ENCODE measurements around the gene MPV17. TPM values are rescaled to one million over a fixed set of nuclear protein-coding genes. Genes with fewer than 3 reads are reported as not detected.
"Not testable (repeated sequence)": the region's sequence is repeated elsewhere in the genome, so short reads cannot be mapped to it uniquely, and the experiment has no call there.

Gene MPV17
- total RNA-seq, 8 experiments from 2014 or later = 36.7 to 141 (median 68.9) TPM

DNA sequence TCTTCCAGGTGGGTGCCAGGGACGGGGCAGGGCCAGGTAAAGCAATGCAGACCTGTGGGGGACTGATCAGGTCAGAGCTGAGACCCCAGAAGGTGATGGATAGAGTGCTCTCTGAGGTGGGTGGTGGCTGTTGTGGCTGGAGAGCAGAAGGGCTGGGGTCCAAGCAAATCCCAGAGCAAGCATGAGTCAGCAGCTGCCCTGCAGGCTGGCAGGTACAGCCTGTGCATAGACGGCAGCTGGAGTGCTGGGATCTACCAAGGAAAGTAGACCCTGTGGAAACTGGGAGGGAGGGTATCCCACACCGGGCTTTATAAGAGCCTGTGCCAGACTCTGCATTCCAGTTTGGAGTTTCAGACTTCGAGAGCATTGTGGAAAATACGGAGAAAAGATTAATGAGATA is 40.0 kb downstream of the MPV17 start:
- in situ Hi-C loops (cut with MboI; ENCODE audit: low pct_unique_long_range_greater_than_20kb in 2 of 9, low sequenced_read_pairs in 9 of 9, unreplicated experiment in 9 of 9) = loop anchor here in 6 of 9 experiments (10.0 to 25.0 kb wide), 3 partner anchors 171 to 321 kb away; partner anchors contain the start of genes ABHD1 (in 3 of the 6), CGREF1 (in 3 of the 6) and MAPRE3 (in 3 of the 6)
- peaks cover 9 to 11% of the 10 kb centered on the region in 2 donors for H3K4me1 ChIP-seq (replicated peaks in 1 of 2)
- no peak overlapping the region for H3K4me3 ChIP-seq
- WGBS, 10 experiments = 41 to 83% (median 63%) methylated on average over 1 to 4 of the region's 5 CpGs; no CpG with 5 or more reads in 2 of the 10 experiments
- ATAC-seq (replicated peaks in 6 of 8) = peak in 5 of 8 experiments; percentile 62 to 73 (median 65)
- no peak overlapping the region for H3K27ac ChIP-seq

DNA sequence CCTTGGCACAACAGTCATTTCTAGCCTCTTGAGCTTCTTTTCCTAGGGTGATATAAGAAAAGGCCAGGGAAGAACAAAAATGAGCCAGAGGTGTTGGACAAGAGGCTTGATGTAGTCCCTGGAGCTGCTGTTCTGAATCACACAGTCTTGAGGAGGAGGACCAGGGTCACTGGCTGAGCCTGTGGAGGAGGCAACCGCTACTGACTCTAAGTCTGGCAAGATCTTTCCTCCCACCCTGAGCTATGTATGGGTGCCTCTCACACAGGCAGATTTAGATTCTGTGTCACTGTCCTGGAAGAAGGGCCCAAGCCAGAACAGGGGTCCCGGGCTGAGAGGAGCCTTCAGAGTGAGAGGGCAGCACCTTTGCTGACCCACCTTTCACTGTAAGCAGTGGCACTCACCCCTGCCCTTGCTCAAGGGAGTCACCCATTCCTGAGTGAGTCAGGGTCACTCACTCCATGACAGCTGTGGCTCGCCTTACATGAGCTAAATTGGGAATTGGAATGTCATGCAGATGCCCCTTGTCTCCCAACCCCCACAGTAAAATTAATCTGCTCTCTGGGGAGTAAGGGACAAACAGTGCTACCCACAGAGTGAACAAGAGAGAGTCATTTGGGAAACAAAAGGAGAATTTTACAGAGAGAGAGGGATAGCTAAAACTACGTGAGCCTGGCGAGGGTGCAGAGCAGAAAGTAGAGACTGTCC is 40.9 kb downstream of the MPV17 start, which contains the start of gene TRIM54:
TSS of gene TRIM54 (plus strand) at position 575 of the 705 bp plus-strand sequence. CDS start 303 bp downstream, outside the sequence.
- peak in 7 of 8 experiments; percentile 19 to 70 (median 57) for ATAC-seq (replicated peaks in 6 of 8)
- no peak within 1 kb of the TSS for H3K4me3 ChIP-seq
- H3K4me1 ChIP-seq (replicated peaks in 1 of 2) = peaks cover 9 to 11% of the 10 kb centered on the region in 2 donors
- 0 to 63% (median 42%) methylated on average over 1 to 5 of the region's 5 CpGs; no CpG with 5 or more reads in 2 of the 10 experiments for WGBS, 10 experiments
- no peak within 1 kb of the TSS for H3K27ac ChIP-seq
- in situ Hi-C loops (cut with MboI; ENCODE audit: low pct_unique_long_range_greater_than_20kb in 2 of 9, low sequenced_read_pairs in 9 of 9, unreplicated experiment in 9 of 9) = loop anchor here in 6 of 9 experiments (10.0 to 25.0 kb wide), 3 partner anchors 170 to 320 kb away; partner anchors contain the start of genes ABHD1 (in 3 of the 6), CGREF1 (in 3 of the 6) and MAPRE3 (in 3 of the 6)

DNA sequence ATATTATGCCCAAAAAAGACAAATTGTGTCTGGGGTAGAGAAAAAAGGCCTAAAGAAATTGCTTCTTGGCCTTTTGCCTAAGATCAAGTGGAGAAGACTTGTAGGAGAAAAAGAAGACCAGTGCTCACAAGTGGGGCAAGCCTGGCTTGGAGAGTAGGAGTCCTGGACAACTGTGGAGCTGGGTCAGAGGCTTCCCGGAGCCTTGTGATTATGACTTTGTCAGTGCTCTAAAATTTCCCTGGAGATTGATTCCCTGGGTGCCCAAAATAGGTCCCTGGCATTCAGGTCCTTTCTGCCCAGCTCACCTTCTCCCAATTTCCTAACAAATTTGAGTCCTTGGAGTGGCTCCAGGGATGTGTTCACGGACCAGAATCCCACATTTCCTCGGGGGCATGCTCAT is 41.5 kb downstream of the MPV17 start:
- WGBS, 10 experiments = 94 to 100% (median 100%) methylated on average over 1 to 2 of the region's 3 CpGs; no CpG with 5 or more reads in 7 of the 10 experiments
- in situ Hi-C loops (cut with MboI; ENCODE audit: low pct_unique_long_range_greater_than_20kb in 2 of 9, low sequenced_read_pairs in 9 of 9, unreplicated experiment in 9 of 9) = loop anchor here in 6 of 9 experiments (10.0 to 25.0 kb wide), 3 partner anchors 169 to 319 kb away; partner anchors contain the start of genes ABHD1 (in 3 of the 6), CGREF1 (in 3 of the 6) and MAPRE3 (in 3 of the 6)

DNA sequence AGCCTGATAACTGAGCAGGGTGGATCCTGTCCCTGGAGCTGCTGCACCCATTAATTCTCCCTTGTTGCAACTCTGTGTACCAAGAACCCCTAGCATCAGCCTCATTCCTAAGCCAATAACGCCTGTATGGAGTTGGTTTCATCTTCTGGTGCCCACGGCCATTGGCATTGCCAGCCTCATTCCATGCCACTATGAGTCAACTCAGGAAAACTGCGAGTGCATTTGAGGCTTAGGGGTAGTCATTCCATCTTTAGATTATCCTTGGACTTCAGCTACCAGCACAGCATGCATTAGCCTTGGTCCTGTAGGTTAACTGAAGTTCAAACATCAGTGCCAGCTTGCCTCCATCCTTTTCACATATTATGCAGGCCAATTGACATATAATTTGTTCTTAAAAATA is 42.1 kb downstream of the MPV17 start:
- no peak for ATAC-seq (replicated peaks in 6 of 8)
- Histone ChIP-seq H3K27ac (no peak overlapping the region), H3K4me3 (no peak overlapping the region), H3K4me1 (replicated peaks in 1 of 2) (peaks cover 9 to 11% of the 10 kb centered on the region in 2 donors)
- WGBS, 10 experiments = 0 to 96% (median 50%) methylated on average over 1 to 3 of the region's 3 CpGs; no CpG with 5 or more reads in 3 of the 10 experiments
- in situ Hi-C loops (cut with MboI; ENCODE audit: low pct_unique_long_range_greater_than_20kb in 2 of 9, low sequenced_read_pairs in 9 of 9, unreplicated experiment in 9 of 9) = loop anchor here in 6 of 9 experiments (10.0 to 25.0 kb wide), 3 partner anchors 169 to 319 kb away; partner anchors contain the start of genes ABHD1 (in 3 of the 6), CGREF1 (in 3 of the 6) and MAPRE3 (in 3 of the 6)

More for the DNA sequence above, 41.5 kb downstream of the MPV17 start:
- Histone ChIP-seq H3K27ac (no peak overlapping the region), H3K4me3 (no peak overlapping the region), H3K4me1 (replicated peaks in 1 of 2) (peaks cover 9 to 11% of the 10 kb centered on the region in 2 donors)
- no peak for ATAC-seq (replicated peaks in 6 of 8)

DNA sequence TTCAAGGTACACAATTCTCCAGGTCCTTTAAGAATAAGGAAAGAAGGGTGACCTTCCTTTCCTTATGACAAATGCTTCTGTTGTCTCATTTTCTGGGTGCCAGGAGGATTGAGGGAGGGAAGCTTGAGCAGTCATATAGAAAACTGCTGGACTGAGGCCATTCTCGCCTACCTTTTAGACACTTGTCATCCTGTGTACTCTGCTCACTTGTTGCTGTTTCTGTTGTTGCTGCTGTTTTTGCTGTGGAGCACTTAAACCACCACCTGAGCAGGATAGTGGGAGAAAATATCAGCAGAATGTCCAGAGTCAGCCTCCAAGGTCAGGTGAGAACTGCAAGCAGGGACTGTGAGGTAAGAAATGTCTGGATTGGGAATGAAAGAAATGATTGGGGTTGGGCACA is 44.9 kb downstream of the MPV17 start:
- in situ Hi-C loops (cut with MboI; ENCODE audit: low pct_unique_long_range_greater_than_20kb in 2 of 9, low sequenced_read_pairs in 9 of 9, unreplicated experiment in 9 of 9) = loop anchor here in 5 of 9 experiments (25.0 kb wide), 2 partner anchors 166 to 316 kb away; partner anchors contain the start of genes ABHD1 (in 3 of the 5), CGREF1 (in 3 of the 5) and MAPRE3 (in 3 of the 5)
- 20 to 83% (median 33%) methylated on average over 1 of the region's 1 CpG; no CpG with 5 or more reads in 5 of the 10 experiments for WGBS, 10 experiments
- no peak for ATAC-seq (replicated peaks in 6 of 8)
- Histone ChIP-seq H3K27ac (no peak overlapping the region), H3K4me3 (no peak overlapping the region), H3K4me1 (replicated peaks in 1 of 2) (peaks cover 8 to 9% of the 10 kb centered on the region in 2 donors)

DNA sequence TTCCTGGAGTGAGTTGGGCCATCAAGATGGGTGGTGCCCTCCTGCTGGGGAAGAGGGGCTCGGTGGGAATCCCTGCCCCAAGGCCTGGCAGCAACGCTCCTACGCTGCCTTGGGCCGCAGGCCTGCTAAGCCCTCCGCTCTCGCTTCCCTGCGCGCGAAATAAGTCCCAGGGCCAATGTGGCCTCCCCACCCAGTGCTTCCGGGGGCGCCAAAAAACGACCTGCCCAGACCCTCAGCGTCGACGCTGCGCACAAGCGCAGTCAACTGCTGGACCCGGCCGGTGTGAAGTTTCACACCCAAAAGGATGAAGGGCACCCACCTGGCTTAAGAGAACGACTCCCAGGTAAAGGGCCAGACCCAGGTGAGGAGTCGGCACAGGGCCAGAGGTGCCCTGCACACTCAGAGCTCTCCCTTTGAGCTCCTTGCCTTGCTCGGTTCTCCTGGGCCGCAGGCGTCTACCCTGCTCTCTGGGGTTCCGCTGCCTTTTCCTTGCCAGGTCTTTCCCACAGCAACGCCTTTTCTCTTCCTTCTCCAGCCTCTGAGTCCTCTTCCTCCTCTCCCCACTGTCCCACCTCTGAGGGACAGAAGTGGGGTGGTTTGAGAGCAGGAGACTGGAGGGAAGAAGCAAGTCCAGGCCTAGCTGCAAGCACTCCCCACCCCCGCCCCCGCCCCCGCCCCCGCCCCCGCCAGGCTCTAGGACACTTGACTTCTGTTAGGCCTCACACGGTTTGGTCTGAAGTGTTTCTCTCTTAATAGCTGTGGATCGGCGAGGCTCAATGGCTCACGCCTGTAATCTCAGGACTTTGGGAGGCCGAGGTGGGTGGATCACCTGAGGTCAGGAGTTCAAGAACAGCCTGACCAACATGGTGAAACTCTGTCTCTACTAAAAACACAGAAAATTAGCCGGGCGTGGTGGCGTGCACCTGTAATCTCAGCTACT is 47.4 kb downstream of the MPV17 start, which contains the start of gene DNAJC5G:
TSS of gene DNAJC5G (plus strand) at position 223 of the 940 bp plus-strand sequence. CDS start 1,296 bp downstream, outside the sequence.
- 70 to 90% (median 83%) methylated on average over 2 to 17 of the region's 39 CpGs; no CpG with 5 or more reads in 4 of the 10 experiments for WGBS, 10 experiments
- in situ Hi-C loops (cut with MboI; ENCODE audit: low pct_unique_long_range_greater_than_20kb in 2 of 9, low sequenced_read_pairs in 9 of 9, unreplicated experiment in 9 of 9) = loop anchor here in 5 of 9 experiments (25.0 kb wide), 2 partner anchors 163 to 313 kb away; partner anchors contain the start of genes ABHD1 (in 3 of the 5), CGREF1 (in 3 of the 5) and MAPRE3 (in 3 of the 5)
- no peak within 1 kb of the TSS for H3K27ac ChIP-seq
- no peak for ATAC-seq (replicated peaks in 6 of 8)
- H3K4me3 ChIP-seq = no peak within 1 kb of the TSS
- no peaks in the 10 kb centered on the region for H3K4me1 ChIP-seq (replicated peaks in 1 of 2)

DNA sequence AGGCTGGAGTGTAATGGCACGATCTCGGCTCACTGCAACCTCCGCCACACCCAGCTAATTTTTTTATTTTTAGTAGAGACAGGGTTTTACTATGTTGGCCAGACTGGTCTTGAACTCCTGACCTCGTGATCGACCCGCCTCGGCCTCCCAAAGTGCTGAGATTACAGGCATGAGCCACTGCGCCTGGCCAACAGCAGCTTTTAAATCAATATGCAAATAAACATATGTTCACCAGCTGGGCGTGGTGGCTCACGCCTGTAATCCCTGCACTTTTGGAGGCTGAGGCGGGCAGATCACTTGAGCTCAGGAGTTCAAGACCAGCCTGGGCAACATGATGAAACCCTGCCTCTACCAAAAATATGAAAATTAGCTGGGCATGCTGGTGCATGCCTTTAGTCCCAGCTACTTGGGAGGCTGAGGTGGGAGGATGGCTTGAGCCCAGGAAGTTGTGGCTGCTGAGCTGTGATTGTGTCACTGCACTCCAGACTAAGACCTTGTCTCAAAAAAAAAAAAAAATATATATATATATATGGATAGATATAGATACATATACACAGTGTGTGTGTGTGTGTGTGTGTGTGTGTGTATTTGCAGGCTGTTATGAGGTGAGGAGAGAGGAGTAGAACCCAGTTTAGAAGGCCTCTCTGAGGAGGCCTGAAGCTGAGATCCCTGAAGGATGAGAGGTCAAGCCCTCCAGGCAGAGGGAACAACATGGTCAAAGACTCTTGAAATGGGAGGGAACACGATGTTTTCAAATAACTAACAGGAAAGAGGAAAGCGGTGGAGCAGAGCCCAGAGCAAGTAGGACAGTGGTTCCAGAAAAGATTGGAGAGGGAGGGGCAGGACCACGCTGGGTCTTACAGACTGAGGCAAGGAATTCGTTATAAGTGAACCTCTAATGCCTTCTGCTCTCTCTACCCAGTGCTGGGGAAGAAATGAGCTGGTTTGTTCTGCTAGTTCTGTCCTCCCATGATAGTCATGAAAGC is 50.1 kb downstream of the MPV17 start:
- H3K4me3 ChIP-seq; H3K4me1 ChIP-seq (replicated peaks in 1 of 2); H3K27ac ChIP-seq; in situ Hi-C loops (cut with MboI; ENCODE audit: low pct_unique_long_range_greater_than_20kb in 2 of 9, low sequenced_read_pairs in 9 of 9, unreplicated experiment in 9 of 9): not testable (repeated sequence)
- peak in 3 of 8 experiments; percentile 67 to 97 (median 86) for ATAC-seq (replicated peaks in 6 of 8)
- WGBS, 10 experiments = 0 to 84% (median 69%) methylated on average over 1 to 10 of the region's 15 CpGs

DNA sequence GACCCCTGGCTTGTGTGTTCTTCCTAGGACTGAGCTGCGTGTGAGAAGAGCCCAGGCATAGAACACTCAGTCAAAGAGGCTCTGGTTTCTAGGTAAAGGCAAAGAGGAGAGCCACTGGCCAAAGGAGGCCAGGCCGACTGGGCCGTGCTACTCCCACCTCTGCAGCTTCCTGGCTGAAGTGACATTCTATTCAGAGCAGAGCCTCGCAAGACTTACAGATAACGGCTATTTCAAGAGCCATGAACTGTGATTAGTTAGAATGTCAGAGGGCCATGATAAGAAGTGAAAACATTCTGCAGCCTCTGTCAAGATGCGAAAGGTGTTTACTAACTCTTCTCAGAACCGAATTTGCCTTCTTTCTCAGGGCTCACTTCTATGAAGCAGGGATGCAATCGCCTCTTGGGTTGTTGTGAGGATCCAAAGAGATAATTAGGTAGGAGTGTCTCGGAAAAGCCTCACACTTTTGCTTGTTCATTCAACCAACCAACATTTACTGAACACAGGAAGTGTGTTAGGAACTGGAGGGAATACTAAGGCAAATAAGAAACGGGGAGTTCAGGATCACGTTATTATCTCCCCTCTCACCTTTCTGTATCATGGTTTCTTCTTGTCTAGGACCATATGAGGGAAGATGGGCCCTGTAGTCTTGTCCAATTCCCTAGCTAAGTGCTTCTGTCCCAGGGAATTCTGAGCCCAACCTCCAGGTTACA is 51.1 kb downstream of the MPV17 start:
- in situ Hi-C loops (cut with MboI; ENCODE audit: low pct_unique_long_range_greater_than_20kb in 2 of 9, low sequenced_read_pairs in 9 of 9, unreplicated experiment in 9 of 9) = no loop called here
- no peak overlapping the region for H3K4me3 ChIP-seq
- WGBS, 10 experiments = 47 to 92% (median 71%) methylated on average over 2 to 10 of the region's 11 CpGs
- no peak overlapping the region for H3K27ac ChIP-seq
- no peaks in the 10 kb centered on the region for H3K4me1 ChIP-seq (replicated peaks in 1 of 2)
- no peak for ATAC-seq (replicated peaks in 6 of 8)

DNA sequence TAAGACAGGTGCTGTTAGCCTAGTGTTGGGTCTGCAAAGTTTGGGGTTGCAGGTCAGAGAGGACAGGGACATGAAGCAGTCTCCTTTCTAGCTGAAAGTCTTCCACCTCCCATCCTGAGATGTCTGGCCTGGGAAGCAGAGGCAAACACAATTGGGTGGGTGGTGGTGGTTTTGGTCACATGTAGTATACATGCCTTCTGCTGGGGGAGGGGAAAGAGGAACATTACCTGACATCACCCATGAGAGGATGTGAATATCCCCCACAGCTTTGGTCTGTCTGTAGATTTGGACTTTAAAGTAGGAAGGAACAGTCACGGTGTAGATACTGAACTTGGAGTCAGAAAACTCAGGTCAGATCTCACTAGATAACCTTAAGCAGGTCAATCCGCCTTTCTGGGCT is 52.2 kb downstream of the MPV17 start:
- H3K4me3 ChIP-seq = no peak overlapping the region
- no peak overlapping the region for H3K27ac ChIP-seq
- in situ Hi-C loops (cut with MboI; ENCODE audit: low pct_unique_long_range_greater_than_20kb in 2 of 9, low sequenced_read_pairs in 9 of 9, unreplicated experiment in 9 of 9) = no loop called here
- ATAC-seq (replicated peaks in 6 of 8) = no peak
- H3K4me1 ChIP-seq (replicated peaks in 1 of 2) = no peaks in the 10 kb centered on the region
- WGBS, 10 experiments = 14 to 100% (median 83%) methylated on average over 1 to 2 of the region's 2 CpGs; no CpG with 5 or more reads in 3 of the 10 experiments

DNA sequence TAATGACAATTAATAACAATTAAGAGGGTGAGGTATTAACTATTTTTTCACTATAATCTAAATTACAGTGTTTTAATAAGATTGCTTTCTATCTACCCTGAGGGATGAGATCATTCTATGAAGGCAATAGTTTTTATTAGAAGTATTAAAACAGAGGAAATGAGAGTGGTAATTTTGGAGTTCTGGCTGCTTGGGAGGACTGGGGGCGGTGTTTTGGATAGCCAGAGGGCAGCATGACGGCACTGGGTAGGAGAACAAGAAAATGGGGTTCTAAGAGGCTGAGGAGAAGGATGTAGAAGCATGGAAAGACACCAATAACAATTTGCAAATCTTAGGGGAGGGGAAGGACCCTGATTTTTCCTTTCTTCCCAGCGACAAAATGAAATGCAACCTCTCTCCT is 52.8 kb downstream of the MPV17 start:
- H3K4me1 ChIP-seq (replicated peaks in 1 of 2) = peaks cover 0 to 3% of the 10 kb centered on the region in 2 donors
- ATAC-seq (replicated peaks in 6 of 8) = no peak
- H3K4me3 ChIP-seq = no peak overlapping the region
- H3K27ac ChIP-seq = no peak overlapping the region
- in situ Hi-C loops (cut with MboI; ENCODE audit: low pct_unique_long_range_greater_than_20kb in 2 of 9, low sequenced_read_pairs in 9 of 9, unreplicated experiment in 9 of 9) = no loop called here
- 31 to 82% (median 59%) methylated on average over 1 to 3 of the region's 3 CpGs for WGBS, 10 experiments

DNA sequence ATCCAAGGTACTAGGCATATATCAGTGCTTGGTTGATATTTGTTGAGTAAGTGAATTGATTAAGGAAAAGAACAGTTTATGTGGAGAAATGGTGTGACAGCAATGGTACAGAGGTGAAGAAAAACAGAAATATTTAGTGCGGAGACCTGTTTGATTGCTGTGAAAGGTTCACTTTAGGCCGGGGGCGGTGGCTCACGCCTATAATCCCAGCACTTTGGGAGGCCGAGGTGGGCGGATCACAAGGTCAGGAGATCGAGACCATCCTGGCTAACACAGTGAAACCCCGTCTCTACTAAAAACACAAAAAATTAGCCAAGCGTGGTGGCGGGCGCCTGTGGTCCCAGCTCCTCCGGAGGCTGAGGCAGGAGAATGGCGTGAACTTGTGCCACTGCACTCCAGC is 54.6 kb downstream of the MPV17 start:
- in situ Hi-C loops (cut with MboI; ENCODE audit: low pct_unique_long_range_greater_than_20kb in 2 of 9, low sequenced_read_pairs in 9 of 9, unreplicated experiment in 9 of 9); H3K27ac ChIP-seq; ATAC-seq (replicated peaks in 6 of 8); H3K4me3 ChIP-seq: not testable (repeated sequence)
- 74 to 100% (median 83%) methylated on average over 1 to 11 of the region's 13 CpGs; no CpG with 5 or more reads in 4 of the 10 experiments for WGBS, 10 experiments
- H3K4me1 ChIP-seq (replicated peaks in 1 of 2) = peaks cover 0 to 10% of the 10 kb centered on the region in 2 donors
